GM21367 (cell line): Measurements from ENCODE around the gene UPK1B.

Experiments used
- ATAC-seq: cut with Tn5 transposase; IDR thresholded peaks from one replicate; pipeline ENCODE4 v1.9.1; 2021; ENCODE audit not compliant: unreplicated experiment

UPK1B gene

GRCh38 chr3:119245778-119246177 is 72.4 kb downstream of the UPK1B start:
- ATAC-seq, result no peak
